GM12878 (cell line): ENCODE measurements around the gene PRKG1. TPM values are rescaled to one million over a fixed set of nuclear protein-coding genes. Genes with fewer than 3 reads are reported as not detected.

Experiments
- ATAC-seq: fragments of 200-7000 bp; cut with Tn5 transposase; 3 replicates; pipeline ENCODE4 v1.9.1; 2020; ENCODE audit warnings: mild to moderate bottlenecking, moderate library complexity
- BruUV-seq: library from RNA; stranded (reverse); fragments of 400-500 nt; replicated peaks from 2 replicates; lab custom pipeline; 2021; lab: Mats Ljungman, UMichigan
- CTCF ChIA-PET: fragments of 300-600 bp; sonication (Branson Sonifier 250); formaldehyde crosslinking; extraction: SDS; loops from one replicate; lab custom pipeline; 2021; ENCODE audit warnings: inconsistent platforms; lab: Yijun Ruan, JAX
- POLR2A ChIA-PET: fragments of 350-600 bp; formaldehyde crosslinking; extraction: SDS; loops from one replicate; lab custom pipeline; 2021; ENCODE audit warnings: inconsistent platforms; lab: Charles Lee
- RAD21 ChIA-PET: fragments of 300-600 bp; sonication (Branson Sonifier 250); formaldehyde crosslinking; loops from one replicate; lab custom pipeline; 2023; ENCODE audit warnings: antibody characterized with exemption; ENCODE audit not compliant: unreplicated experiment; lab: Charles Lee
- SMC1A ChIA-PET: fragments of 300-600 bp; sonication (Branson Sonifier 250); formaldehyde crosslinking; loops from one replicate; lab custom pipeline; 2023; ENCODE audit not compliant: unreplicated experiment, uncharacterized antibody; lab: Charles Lee
- DNase-seq: peaks from one replicate; pipeline ENCODE4 v3.0.0-alpha.2; 2011; ENCODE audit warnings: low read depth, low spot score
- FAIRE-seq: peaks from 3 replicates; lab custom pipeline; 2011; peaks lifted over from hg19 to GRCh38; lab: Jason Lieb, UNC
- H2AFZ ChIP-seq: 2 replicates; pipeline ENCODE4 v1.6.0; 2011; ENCODE audit warnings: low read depth, low read length, control low read depth; ENCODE audit not compliant: control insufficient read depth
- H3K27ac ChIP-seq: 2 replicates; pipeline ENCODE4 v1.5.1; 2011; ENCODE audit warnings: control low read depth; ENCODE audit not compliant: control insufficient read depth, insufficient read depth
- H3K27me3 ChIP-seq, 2 experiments: replicated peaks in 1 of 2; 2 replicates each; pipeline versions ENCODE4 v1.6.0 to v1.6.1; 2011; ENCODE audit warnings: low read length in 1 of 2; ENCODE audit not compliant: control insufficient read depth in 2 of 2, insufficient read depth in 2 of 2
- H3K36me3 ChIP-seq, 2 experiments: 2 replicates each; pipeline ENCODE4 v1.5.1; 2011; ENCODE audit warnings: low read length in 1 of 2; ENCODE audit not compliant: control insufficient read depth in 2 of 2, insufficient read depth in 2 of 2
- H3K4me1 ChIP-seq: 2 replicates; pipeline ENCODE4 v1.6.1; 2011; ENCODE audit warnings: mild to moderate bottlenecking, low read length, moderate library complexity, mixed read lengths; ENCODE audit not compliant: control insufficient read depth, insufficient read depth
- H3K4me2 ChIP-seq: 2 replicates; pipeline ENCODE4 v1.6.0; 2011; ENCODE audit warnings: control low read depth; ENCODE audit not compliant: control insufficient read depth, insufficient read depth
- H3K4me3 ChIP-seq: fragments of 200-600 bp; sonication (generic); 2 replicates; pipeline ENCODE4 v1.5.1; 2016
- H3K79me2 ChIP-seq: 2 replicates; pipeline ENCODE4 v1.6.0; 2011; ENCODE audit warnings: low read length; ENCODE audit not compliant: control insufficient read depth, insufficient read depth
- H3K9ac ChIP-seq: 2 replicates; pipeline ENCODE4 v1.8.0; 2011; ENCODE audit warnings: low read length, control low read depth, mixed read lengths; ENCODE audit not compliant: control insufficient read depth, insufficient read depth
- H3K9me3 ChIP-seq: replicated peaks from 3 replicates; pipeline ENCODE4 v1.5.1; 2011; ENCODE audit warnings: mild to moderate bottlenecking, low read length; ENCODE audit not compliant: control insufficient read depth, insufficient read depth
- H4K20me1 ChIP-seq: 2 replicates; pipeline ENCODE4 v1.6.0; 2011; ENCODE audit not compliant: control insufficient read depth, insufficient read depth
- FOXM1 ChIP-seq: IDR thresholded peaks from 2 replicates; pipeline ENCODE4 v1.6.1; 2012; ENCODE audit warnings: low read depth, mild to moderate bottlenecking, inconsistent platforms, low read length, moderate library complexity
- JUND ChIP-seq: IDR thresholded peaks from 2 replicates; pipeline ENCODE4 v1.6.1; 2012; ENCODE audit warnings: low read depth, mild to moderate bottlenecking, low read length, improper control_type of control experiment, moderate library complexity
- MYB ChIP-seq: fragments of 150-350 bp; IDR thresholded peaks from 2 replicates; pipeline ENCODE4 v1.6.1; 2014; ENCODE audit warnings: mild to moderate bottlenecking, low read depth, low read length, borderline replicate concordance
- NR2C1 ChIP-seq: fragments of 450-650 bp; IDR thresholded peaks from 2 replicates; pipeline ENCODE4 v1.6.1; 2017; ENCODE audit warnings: antibody characterized with exemption, mild to moderate bottlenecking, moderate library complexity
- YY1 ChIP-seq: IDR thresholded peaks from 2 replicates; pipeline ENCODE4 v1.6.1; 2011; ENCODE audit warnings: low read depth, mild to moderate bottlenecking, low read length
- ZNF207 ChIP-seq: fragments of 450-650 bp; IDR thresholded peaks from 2 replicates; pipeline ENCODE4 v1.6.1; 2014; ENCODE audit warnings: antibody characterized with exemption, mild to moderate bottlenecking, borderline replicate concordance
- WGBS: methylation state at CpG from one replicate; pipeline ENCODE4 v1.1.6; 2016; ENCODE audit warnings: low lambda C conversion rate; ENCODE audit not compliant: insufficient replicate concordance, insufficient coverage; ENCODE audit errors: missing lambda C conversion rate; 5-methylcytosine and 5-hydroxymethylcytosine counted together
- in situ Hi-C: fragments of 300-500 bp; cut with MboI; formaldehyde crosslinking; loops from 9 replicates; pipeline ENCODE4 v1.14.3; 2018; ENCODE audit warnings: mixed read lengths
- intact Hi-C: fragments of 100-400 bp; cut with micrococcal nuclease; formaldehyde crosslinking; loops from one replicate; pipeline ENCODE4 v1.14.2; 2022; ENCODE audit not compliant: unreplicated experiment
- polyA plus RNA-seq, 11 experiments: library from polyadenylated mRNA; depleted of rRNA in 4 of 11; unstranded in 6 of 11; stranded (reverse) in 5 of 11; fragments of >200 nt; fragmentation: Nextera tagmentation in 4 of 11; fragmentation: Illumina TruSeq in 1 of 11; extraction: Ambion mirVana in 4 of 11; extraction: Trizol in 1 of 11; gene quantifications; 1 replicate in 1 of 11; 2 replicates in 10 of 11; pipeline versions ENCODE4 v1.2.1 to v1.2.3, GENCODE V29; 2011 to 2016; ENCODE audit warnings: inconsistent platforms in 2 of 11, missing spikeins in 2 of 11, low read depth in 1 of 11
- total RNA-seq, 4 experiments: library from RNA; depleted of rRNA in 3 of 4; stranded (reverse); fragments of >200 nt in 3 of 4; fragmentation: Illumina TruSeq in 1 of 4; extraction: Trizol in 1 of 4; gene quantifications; 2 replicates each; pipeline versions ENCODE4 v1.2.1 to v1.2.3, GENCODE V29; 2013 to 2021
- TF ChIP-seq, protein P1 (sequence below): fragments of 450-650 bp; formaldehyde crosslinking; IDR thresholded peaks from 2 replicates; pipeline ENCODE4 v1.4.0; 2020; ENCODE audit warnings: mild to moderate bottlenecking, moderate library complexity
- TF ChIP-seq, protein P2 (sequence below): fragments of 450-650 bp; IDR thresholded peaks from 2 replicates; pipeline ENCODE4 v1.6.1; 2017; ENCODE audit warnings: mild to moderate bottlenecking, moderate library complexity

PRKG1 gene
- total and polyA plus RNA-seq, 10 of the 15 experiments (the other 5 are each of a cell fraction or from before 2014, with no cell fraction given), result 0.04 to 0.05 TPM; not detected in 8

DNA sequence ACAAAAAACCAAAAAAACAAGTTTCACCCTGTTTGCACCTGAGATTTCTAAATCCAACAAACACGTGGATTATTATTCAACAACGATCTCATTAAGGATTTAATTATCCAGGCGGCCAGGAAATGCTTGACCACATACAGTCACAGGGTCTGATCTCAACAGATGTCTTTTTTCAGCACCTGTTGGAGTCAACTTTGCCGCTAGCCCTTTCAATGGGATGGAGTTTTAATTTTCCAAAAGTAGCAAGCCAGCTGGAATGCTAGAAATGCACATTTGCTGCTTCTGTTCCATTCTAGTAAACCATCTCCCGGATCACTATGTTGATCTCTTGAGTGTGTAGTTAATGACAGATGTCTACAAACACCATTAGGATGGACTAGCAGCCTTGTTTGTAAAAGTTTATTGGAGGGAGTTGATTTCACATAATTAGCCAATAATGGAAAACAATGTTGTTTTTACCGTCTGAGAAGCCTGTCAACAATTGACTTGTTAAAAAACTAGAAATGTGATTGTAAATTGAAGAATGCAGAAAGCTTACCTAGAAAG lies 1175.6 kb downstream of the PRKG1 start:
- ChIA-PET POLR2A (no interaction called here), SMC1A (interaction anchor here (0.9 to 1.6 kb wide), 2 partner anchors 15 to 57 kb away, joined by 3 to 4 read pairs; no protein-coding TSS in a partner anchor), RAD21 (no interaction called here), CTCF (no interaction called here)
- Histone ChIP-seq H3K9me3 (no peaks in the 10 kb centered on the region), H3K4me3 (no peak overlapping the region), H3K79me2 (no peaks in the 10 kb centered on the region), H3K9ac (no peak overlapping the region), H3K27me3 (no peaks in the 10 kb centered on the region), H4K20me1 (no peaks in the 10 kb centered on the region), H3K4me2 (no peak overlapping the region), H2AFZ (no peak overlapping the region), H3K27ac (no peak overlapping the region), H3K4me1 (no peaks in the 10 kb centered on the region), H3K36me3 (no peaks in the 10 kb centered on the region)
- FAIRE-seq, result no peak
- TF ChIP-seq JUND, result no peak
- TF ChIP-seq, protein P1, sequence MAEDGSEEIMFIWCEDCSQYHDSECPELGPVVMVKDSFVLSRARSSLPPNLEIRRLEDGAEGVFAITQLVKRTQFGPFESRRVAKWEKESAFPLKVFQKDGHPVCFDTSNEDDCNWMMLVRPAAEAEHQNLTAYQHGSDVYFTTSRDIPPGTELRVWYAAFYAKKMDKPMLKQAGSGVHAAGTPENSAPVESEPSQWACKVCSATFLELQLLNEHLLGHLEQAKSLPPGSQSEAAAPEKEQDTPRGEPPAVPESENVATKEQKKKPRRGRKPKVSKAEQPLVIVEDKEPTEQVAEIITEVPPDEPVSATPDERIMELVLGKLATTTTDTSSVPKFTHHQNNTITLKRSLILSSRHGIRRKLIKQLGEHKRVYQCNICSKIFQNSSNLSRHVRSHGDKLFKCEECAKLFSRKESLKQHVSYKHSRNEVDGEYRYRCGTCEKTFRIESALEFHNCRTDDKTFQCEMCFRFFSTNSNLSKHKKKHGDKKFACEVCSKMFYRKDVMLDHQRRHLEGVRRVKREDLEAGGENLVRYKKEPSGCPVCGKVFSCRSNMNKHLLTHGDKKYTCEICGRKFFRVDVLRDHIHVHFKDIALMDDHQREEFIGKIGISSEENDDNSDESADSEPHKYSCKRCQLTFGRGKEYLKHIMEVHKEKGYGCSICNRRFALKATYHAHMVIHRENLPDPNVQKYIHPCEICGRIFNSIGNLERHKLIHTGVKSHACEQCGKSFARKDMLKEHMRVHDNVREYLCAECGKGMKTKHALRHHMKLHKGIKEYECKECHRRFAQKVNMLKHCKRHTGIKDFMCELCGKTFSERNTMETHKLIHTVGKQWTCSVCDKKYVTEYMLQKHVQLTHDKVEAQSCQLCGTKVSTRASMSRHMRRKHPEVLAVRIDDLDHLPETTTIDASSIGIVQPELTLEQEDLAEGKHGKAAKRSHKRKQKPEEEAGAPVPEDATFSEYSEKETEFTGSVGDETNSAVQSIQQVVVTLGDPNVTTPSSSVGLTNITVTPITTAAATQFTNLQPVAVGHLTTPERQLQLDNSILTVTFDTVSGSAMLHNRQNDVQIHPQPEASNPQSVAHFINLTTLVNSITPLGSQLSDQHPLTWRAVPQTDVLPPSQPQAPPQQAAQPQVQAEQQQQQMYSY (CRISPR knock-in tag), result no peak
- TF ChIP-seq YY1, result no peak
- TF ChIP-seq FOXM1, result no peak
- TF ChIP-seq, protein P2, sequence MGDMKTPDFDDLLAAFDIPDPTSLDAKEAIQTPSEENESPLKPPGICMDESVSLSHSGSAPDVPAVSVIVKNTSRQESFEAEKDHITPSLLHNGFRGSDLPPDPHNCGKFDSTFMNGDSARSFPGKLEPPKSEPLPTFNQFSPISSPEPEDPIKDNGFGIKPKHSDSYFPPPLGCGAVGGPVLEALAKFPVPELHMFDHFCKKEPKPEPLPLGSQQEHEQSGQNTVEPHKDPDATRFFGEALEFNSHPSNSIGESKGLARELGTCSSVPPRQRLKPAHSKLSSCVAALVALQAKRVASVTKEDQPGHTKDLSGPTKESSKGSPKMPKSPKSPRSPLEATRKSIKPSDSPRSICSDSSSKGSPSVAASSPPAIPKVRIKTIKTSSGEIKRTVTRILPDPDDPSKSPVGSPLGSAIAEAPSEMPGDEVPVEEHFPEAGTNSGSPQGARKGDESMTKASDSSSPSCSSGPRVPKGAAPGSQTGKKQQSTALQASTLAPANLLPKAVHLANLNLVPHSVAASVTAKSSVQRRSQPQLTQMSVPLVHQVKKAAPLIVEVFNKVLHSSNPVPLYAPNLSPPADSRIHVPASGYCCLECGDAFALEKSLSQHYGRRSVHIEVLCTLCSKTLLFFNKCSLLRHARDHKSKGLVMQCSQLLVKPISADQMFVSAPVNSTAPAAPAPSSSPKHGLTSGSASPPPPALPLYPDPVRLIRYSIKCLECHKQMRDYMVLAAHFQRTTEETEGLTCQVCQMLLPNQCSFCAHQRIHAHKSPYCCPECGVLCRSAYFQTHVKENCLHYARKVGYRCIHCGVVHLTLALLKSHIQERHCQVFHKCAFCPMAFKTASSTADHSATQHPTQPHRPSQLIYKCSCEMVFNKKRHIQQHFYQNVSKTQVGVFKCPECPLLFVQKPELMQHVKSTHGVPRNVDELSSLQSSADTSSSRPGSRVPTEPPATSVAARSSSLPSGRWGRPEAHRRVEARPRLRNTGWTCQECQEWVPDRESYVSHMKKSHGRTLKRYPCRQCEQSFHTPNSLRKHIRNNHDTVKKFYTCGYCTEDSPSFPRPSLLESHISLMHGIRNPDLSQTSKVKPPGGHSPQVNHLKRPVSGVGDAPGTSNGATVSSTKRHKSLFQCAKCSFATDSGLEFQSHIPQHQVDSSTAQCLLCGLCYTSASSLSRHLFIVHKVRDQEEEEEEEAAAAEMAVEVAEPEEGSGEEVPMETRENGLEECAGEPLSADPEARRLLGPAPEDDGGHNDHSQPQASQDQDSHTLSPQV, result no peak
- no peak for TF ChIP-seq ZNF207
- no peak for TF ChIP-seq MYB
- no peak for TF ChIP-seq NR2C1
- no TSS peak for BruUV-seq
- intact Hi-C loops (no loop called here), in situ Hi-C loops (no loop called here)
- DNase-seq, result no peak
- 9% methylated on average over 6 of the region's 6 CpGs for WGBS
- no peak for ATAC-seq
